HK-2 (cell line): Measurements from ENCODE around the gene PGAP1.

Experiments used
- DNase-seq: peaks from one replicate; pipeline ENCODE4 v3.0.0-alpha.2; 2018; ENCODE audit not compliant: unreplicated experiment

PGAP1 gene

GRCh38 chr2:196801674-196802261, 124.7 kb downstream of the PGAP1 start:
- DNase-seq, result no peak

- DNase-seq, result no peak
Measured at GRCh38 chr2:196798980-196799379, 127.5 kb downstream of the PGAP1 start.

GRCh38 chr2:196792865-196793264, 133.6 kb downstream of the PGAP1 start:
- DNase-seq, result no peak

- DNase-seq, result no peak
Measured at GRCh38 chr2:196783431-196784094, 142.9 kb downstream of the PGAP1 start.
